Neural crest cell (in vitro differentiated cells): Measurements from ENCODE around the gene MPRIP. TPM values are rescaled to one million over a fixed set of nuclear protein-coding genes. Genes with fewer than 3 reads are reported as not detected.

Experiments
- DNase-seq: peaks from one replicate; pipeline ENCODE4 v3.0.0; 2021; ENCODE audit warnings: low read depth, mixed read lengths, low spot score
- H3K27ac Mint-ChIP-seq: one replicate; pipeline ENCODE4 v1.8.0; 2021; ENCODE audit warnings: mild to moderate bottlenecking, mixed read lengths; ENCODE audit not compliant: unreplicated experiment
- H3K27me3 Mint-ChIP-seq: 2 replicates; pipeline ENCODE4 v1.8.0; 2021; ENCODE audit warnings: low read depth, mild to moderate bottlenecking, mixed read lengths
- H3K36me3 Mint-ChIP-seq: 2 replicates; pipeline ENCODE4 v1.8.0; 2021; ENCODE audit warnings: low read depth, mild to moderate bottlenecking, mixed read lengths
- H3K4me1 Mint-ChIP-seq: 2 replicates; pipeline ENCODE4 v1.8.0; 2021; ENCODE audit warnings: mixed read lengths
- H3K4me3 Mint-ChIP-seq: one replicate; pipeline ENCODE4 v1.8.0; 2021; ENCODE audit warnings: mild to moderate bottlenecking, mixed read lengths
- H3K9me3 Mint-ChIP-seq: 2 replicates; pipeline ENCODE4 v1.8.0; 2021; ENCODE audit warnings: mixed read lengths
- CTCF ChIP-seq: fragments of 200-600 bp; sonication (generic); conservative IDR thresholded peaks from 2 replicates; pipeline ENCODE4 v1.5.0; 2021; ENCODE audit warnings: antibody characterized with exemption, mild to moderate bottlenecking
- total RNA-seq: library from RNA; stranded (reverse); gene quantifications from 2 replicates; pipeline ENCODE4 v1.2.1, GENCODE V29; 2021

Gene MPRIP
- total RNA-seq, 1 donor from 2014 or later, result 241 TPM

- Mint-ChIP-seq H3K36me3 (peaks cover 2% of the 10 kb centered on the region), H3K4me3 (peak overlapping the region; percentile 71), H3K4me1 (peaks cover 55% of the 10 kb centered on the region), H3K27me3 (no peaks in the 10 kb centered on the region), H3K27ac (peak overlapping the region; percentile 90), H3K9me3 (no peaks in the 10 kb centered on the region)
- TF ChIP-seq CTCF, result no peak
- no peak for DNase-seq
Measured at GRCh38 chr17:17097763-17098345, 55.6 kb downstream of the MPRIP start.

GRCh38 chr17:17098551-17099179 is 56.4 kb downstream of the MPRIP start:
- peaks cover 2% of the 10 kb centered on the region for H3K36me3 Mint-ChIP-seq
- DNase-seq, result peak; percentile 10
- H3K27me3 Mint-ChIP-seq, result no peaks in the 10 kb centered on the region
- no peak for TF ChIP-seq CTCF
- peaks cover 63% of the 10 kb centered on the region for H3K4me1 Mint-ChIP-seq
- H3K9me3 Mint-ChIP-seq, result no peaks in the 10 kb centered on the region
- H3K27ac Mint-ChIP-seq, result peak overlapping the region; percentile 90
- peak overlapping the region; percentile 71 for H3K4me3 Mint-ChIP-seq

- no peak for TF ChIP-seq CTCF
- Mint-ChIP-seq H3K36me3 (peaks cover 2% of the 10 kb centered on the region), H3K9me3 (no peaks in the 10 kb centered on the region), H3K27ac (no peak overlapping the region), H3K4me3 (no peak overlapping the region), H3K4me1 (peaks cover 54% of the 10 kb centered on the region), H3K27me3 (no peaks in the 10 kb centered on the region)
- no peak for DNase-seq
Measured at GRCh38 chr17:17102176-17102575, 59.9 kb downstream of the MPRIP start.

GRCh38 chr17:17103160-17103559 is 60.9 kb downstream of the MPRIP start:
- Mint-ChIP-seq H3K27ac (peak overlapping the region; percentile 78), H3K4me1 (peaks cover 51% of the 10 kb centered on the region), H3K27me3 (no peaks in the 10 kb centered on the region), H3K9me3 (no peaks in the 10 kb centered on the region), H3K36me3 (peaks cover 2% of the 10 kb centered on the region), H3K4me3 (no peak overlapping the region)
- no peak for DNase-seq
- TF ChIP-seq CTCF, result no peak

- Mint-ChIP-seq H3K9me3 (no peaks in the 10 kb centered on the region), H3K27ac (peak overlapping the region; percentile 83), H3K4me1 (peaks cover 50% of the 10 kb centered on the region), H3K27me3 (no peaks in the 10 kb centered on the region), H3K36me3 (peaks cover 2% of the 10 kb centered on the region), H3K4me3 (no peak overlapping the region)
- DNase-seq, result no peak
- no peak for TF ChIP-seq CTCF
Measured at GRCh38 chr17:17104036-17104435, 61.8 kb downstream of the MPRIP start.
